Large intestine (tissue), 12 donors: ENCODE results near the gene SPRR2A. TPM values are rescaled to one million over a fixed set of nuclear protein-coding genes. Genes with fewer than 3 reads are reported as not detected.

ENCODE experiments used
- DNase-seq, 2 donors: peaks; one replicate each; pipeline versions ENCODE4 v3.0.0 to v3.0.0-alpha.2; 2013
- H3K27ac ChIP-seq: one replicate; pipeline ENCODE4 v1.5.1; 2013; ENCODE audit warnings: low read length
- H3K27me3 ChIP-seq: 2 replicates; pipeline ENCODE4 v1.6.1; 2013; ENCODE audit warnings: low read length; ENCODE audit not compliant: control insufficient read depth, insufficient read depth
- H3K36me3 ChIP-seq: 2 replicates; pipeline ENCODE4 v1.6.1; 2013; ENCODE audit warnings: low read length; ENCODE audit not compliant: control insufficient read depth, insufficient read depth
- H3K4me1 ChIP-seq: one replicate; pipeline ENCODE4 v1.6.1; 2013; ENCODE audit warnings: low read length; ENCODE audit not compliant: control insufficient read depth, insufficient read depth
- H3K4me3 ChIP-seq: one replicate; pipeline ENCODE4 v1.5.1; 2013; ENCODE audit warnings: low read length
- H3K9me3 ChIP-seq: one replicate; pipeline ENCODE4 v1.6.1; 2013; ENCODE audit warnings: mild to moderate bottlenecking, low read depth, low read length, moderate library complexity; ENCODE audit not compliant: control insufficient read depth
- WGBS: methylation state at CpG from one replicate; pipeline ENCODE4 v1.1.5; 2013; ENCODE audit warnings: low lambda C conversion rate; ENCODE audit not compliant: insufficient coverage; 5-methylcytosine and 5-hydroxymethylcytosine counted together
- long read RNA-seq, 11 donors: transcript quantifications; one replicate each; lab custom pipeline, GENCODE V29; 2026
- polyA plus RNA-seq: library from polyadenylated mRNA; unstranded; fragments of 120-200 nt; gene quantifications from one replicate; pipeline ENCODE4 v1.2.1, GENCODE V29; 2013

The SPRR2A gene
- polyA plus RNA-seq: not detected
- long read RNA-seq, donor 1: 0 reads
- long read RNA-seq, donor 2: 0 reads
- long read RNA-seq, donor 3: 0 reads
- long read RNA-seq, donor 4: 0 reads
- long read RNA-seq, donor 5: 0 reads
- long read RNA-seq, donor 6: 0 reads
- long read RNA-seq, donor 7: 0 reads
- long read RNA-seq, donor 8: 0 reads
- long read RNA-seq, donor 9: 0 reads
- long read RNA-seq, donor 10: 0 reads
- long read RNA-seq, donor 11: 0 reads

DNA sequence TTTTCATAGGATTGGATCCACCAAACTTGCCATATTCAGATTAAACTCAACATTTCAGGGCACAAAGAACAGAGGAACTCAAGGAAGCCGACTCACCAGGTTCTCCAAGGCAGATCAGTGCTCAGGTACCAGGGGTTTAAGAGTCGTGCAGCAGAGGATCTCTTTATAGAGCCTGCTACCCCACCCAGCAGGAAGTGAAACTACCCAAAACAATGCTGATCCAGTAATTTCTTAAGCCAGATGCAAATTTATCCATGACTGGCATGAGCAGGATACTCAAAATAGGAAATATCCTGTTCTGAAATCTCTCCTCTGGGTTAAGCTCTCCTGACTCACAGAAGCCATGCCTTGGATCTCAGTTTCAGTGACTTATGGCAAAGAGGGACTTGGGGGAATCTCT lies at the start of gene SPRR2A:
Gene SPRR2A, minus strand, starts transcription at position 138 of the 400 bp plus-strand sequence. CDS start 777 bp downstream, outside the sequence.
- H3K36me3 ChIP-seq: no peaks in the 10 kb centered on the region
- no peaks in the 10 kb centered on the region for H3K4me1 ChIP-seq
- no CpG with 5 or more reads among the region's 2 CpGs for WGBS
- H3K27ac ChIP-seq: no peak within 1 kb of the TSS
- no peaks in the 10 kb centered on the region for H3K9me3 ChIP-seq
- H3K27me3 ChIP-seq: no peaks in the 10 kb centered on the region
- no peak within 1 kb of the TSS for H3K4me3 ChIP-seq
- DNase-seq: no peak

- DNase-seq: no peak
- Histone ChIP-seq H3K36me3 (no peaks in the 10 kb centered on the region), H3K27ac (no peak overlapping the region), H3K9me3 (no peaks in the 10 kb centered on the region), H3K27me3 (no peaks in the 10 kb centered on the region), H3K4me3 (no peak overlapping the region), H3K4me1 (no peaks in the 10 kb centered on the region)
- WGBS: 87% methylated on average over 2 of the region's 5 CpGs
Measured at GRCh38 chr1:153100245-153100644, 42.9 kb upstream of the SPRR2A start.

- H3K27me3 ChIP-seq: no peaks in the 10 kb centered on the region
- no peaks in the 10 kb centered on the region for H3K36me3 ChIP-seq
- no peaks in the 10 kb centered on the region for H3K4me1 ChIP-seq
- no peak overlapping the region for H3K4me3 ChIP-seq
- no peak overlapping the region for H3K27ac ChIP-seq
- WGBS: 92% methylated on average over 5 of the region's 9 CpGs
- DNase-seq: no peak
- H3K9me3 ChIP-seq: no peaks in the 10 kb centered on the region
Measured at GRCh38 chr1:153099461-153100045, 42.2 kb upstream of the SPRR2A start.

DNA sequence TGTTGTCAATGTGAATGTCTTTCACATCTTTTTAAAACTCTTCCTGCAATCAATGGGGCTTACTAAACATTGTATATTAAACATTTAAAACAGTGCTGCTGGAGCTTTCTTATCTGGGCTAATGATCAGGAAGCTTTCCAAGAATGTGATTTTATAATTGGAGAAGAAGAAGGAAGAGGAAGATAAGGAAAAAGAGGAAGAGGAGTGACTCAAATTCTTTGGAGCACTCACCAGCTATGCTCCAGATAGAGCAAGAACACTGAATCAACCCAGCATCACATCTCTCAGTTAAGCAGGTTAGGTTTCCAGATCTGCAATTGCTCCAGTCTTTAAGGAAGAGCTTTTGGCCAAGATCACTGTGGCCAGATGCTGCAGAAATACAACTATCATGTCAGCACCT lies 38.5 kb upstream of the SPRR2A start:
- Histone ChIP-seq H3K4me3 (no peak overlapping the region), H3K27ac (no peak overlapping the region), H3K9me3 (no peaks in the 10 kb centered on the region), H3K36me3 (no peaks in the 10 kb centered on the region), H3K4me1 (no peaks in the 10 kb centered on the region), H3K27me3 (no peaks in the 10 kb centered on the region)
- no peak for DNase-seq

GRCh38 chr1:153094426-153094825 lies 37.1 kb upstream of the SPRR2A start, which contains the start of gene SPRR2E:
Gene SPRR2E, minus strand, starts transcription at chr1:153094526. Its CDS starts 775 bp downstream, at chr1:153093751.
- H3K9me3 ChIP-seq: no peaks in the 10 kb centered on the region
- H3K4me3 ChIP-seq: no peak within 1 kb of the TSS
- H3K4me1 ChIP-seq: no peaks in the 10 kb centered on the region
- no peaks in the 10 kb centered on the region for H3K36me3 ChIP-seq
- no peaks in the 10 kb centered on the region for H3K27me3 ChIP-seq
- H3K27ac ChIP-seq: no peak within 1 kb of the TSS
- no peak for DNase-seq

- H3K9me3 ChIP-seq: no peaks in the 10 kb centered on the region
- no peak overlapping the region for H3K27ac ChIP-seq
- no peaks in the 10 kb centered on the region for H3K36me3 ChIP-seq
- no peak for DNase-seq
- no peaks in the 10 kb centered on the region for H3K4me1 ChIP-seq
- no peak overlapping the region for H3K4me3 ChIP-seq
- H3K27me3 ChIP-seq: no peaks in the 10 kb centered on the region
- no CpG with 5 or more reads among the region's 1 CpG for WGBS
Measured at GRCh38 chr1:153087652-153088051, 30.3 kb upstream of the SPRR2A start.

GRCh38 chr1:153081736-153082135 lies 24.4 kb upstream of the SPRR2A start:
- no peaks in the 10 kb centered on the region for H3K36me3 ChIP-seq
- no peak for DNase-seq
- H3K27me3 ChIP-seq: no peaks in the 10 kb centered on the region
- H3K4me1 ChIP-seq: no peaks in the 10 kb centered on the region
- WGBS: 100% methylated on average over 1 of the region's 3 CpGs
- H3K27ac ChIP-seq: no peak overlapping the region
- no peak overlapping the region for H3K4me3 ChIP-seq
- H3K9me3 ChIP-seq: no peaks in the 10 kb centered on the region

DNA sequence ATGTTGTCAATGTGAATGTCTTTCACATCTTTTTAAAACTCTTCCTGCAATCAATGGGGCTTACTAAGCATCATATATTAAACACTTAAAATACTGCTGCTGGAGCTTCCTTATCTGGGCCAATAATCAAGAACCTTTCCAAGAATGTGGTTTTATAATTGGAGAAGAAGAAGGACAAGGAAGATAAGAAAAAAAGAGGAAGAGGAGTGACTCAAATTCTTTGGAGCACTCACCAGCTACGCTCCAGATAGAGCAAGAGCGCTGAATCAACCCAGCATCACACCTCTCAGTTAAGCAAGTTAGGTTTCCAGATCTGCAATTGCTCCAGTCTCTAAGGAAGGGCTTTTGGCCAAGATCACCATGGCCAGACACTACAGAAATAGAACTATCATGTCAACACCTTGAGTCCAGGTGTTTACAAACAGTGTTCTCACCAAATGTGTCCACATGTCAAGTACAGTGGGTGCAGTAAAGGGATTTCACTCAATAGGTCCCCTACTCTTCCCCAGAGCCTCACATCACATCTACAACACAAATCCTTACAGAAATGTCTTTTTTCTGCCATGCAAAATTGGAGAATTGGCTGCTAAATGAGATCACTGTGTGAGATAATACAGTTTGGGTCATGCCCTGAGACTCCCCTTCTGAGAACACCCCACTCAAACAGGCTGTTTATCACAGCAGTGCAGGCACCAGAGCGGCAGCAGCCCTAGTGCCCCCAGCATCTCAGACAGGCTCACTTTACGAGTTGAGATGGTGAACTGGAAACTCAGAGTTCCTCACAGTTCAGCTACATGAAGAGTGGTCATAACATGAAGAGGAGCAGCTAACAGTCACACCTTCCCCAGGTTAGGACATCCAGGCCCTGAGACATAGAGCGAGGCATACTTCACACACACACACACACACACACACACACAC lies 15.8 kb upstream of the SPRR2A start:
- Histone ChIP-seq H3K27ac (no peak overlapping the region), H3K4me1 (no peaks in the 10 kb centered on the region), H3K27me3 (no peaks in the 10 kb centered on the region), H3K4me3 (no peak overlapping the region), H3K9me3 (no peaks in the 10 kb centered on the region), H3K36me3 (no peaks in the 10 kb centered on the region)
- no CpG with 5 or more reads among the region's 5 CpGs for WGBS
- DNase-seq: no peak

- H3K4me1 ChIP-seq: no peaks in the 10 kb centered on the region
- H3K27ac ChIP-seq: no peak within 1 kb of the TSS
- no peaks in the 10 kb centered on the region for H3K9me3 ChIP-seq
- no peaks in the 10 kb centered on the region for H3K27me3 ChIP-seq
- no peak within 1 kb of the TSS for H3K4me3 ChIP-seq
- DNase-seq: no peak
- no CpG with 5 or more reads among the region's 2 CpGs for WGBS
- no peaks in the 10 kb centered on the region for H3K36me3 ChIP-seq
Measured at GRCh38 chr1:153071511-153071910, 14.2 kb upstream of the SPRR2A start, which contains the start of gene SPRR2B. Gene SPRR2B, minus strand, starts transcription at chr1:153071611. Its CDS starts 772 bp downstream, at chr1:153070839.

DNA sequence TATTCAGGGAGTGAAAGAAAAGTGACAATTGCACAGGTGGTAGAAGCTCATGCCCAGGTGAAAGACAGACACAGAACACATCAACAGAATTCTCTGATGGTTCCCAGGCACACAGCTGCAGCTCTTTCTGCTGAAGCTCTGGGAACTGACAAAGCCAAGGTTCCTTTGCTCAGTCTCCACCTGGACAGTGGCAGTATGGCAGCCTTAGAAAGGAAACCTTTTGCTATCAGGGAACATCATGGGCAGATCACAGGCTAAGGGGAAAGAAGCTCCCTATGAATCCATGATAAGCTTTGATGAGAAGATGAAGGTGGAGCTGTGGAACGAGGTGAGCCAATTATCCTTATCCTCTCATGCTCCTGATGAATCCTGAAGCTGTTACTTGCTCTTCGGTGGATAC lies 12.9 kb upstream of the SPRR2A start:
- no peak overlapping the region for H3K4me3 ChIP-seq
- no peaks in the 10 kb centered on the region for H3K36me3 ChIP-seq
- no peaks in the 10 kb centered on the region for H3K4me1 ChIP-seq
- DNase-seq: no peak
- no CpG with 5 or more reads among the region's 2 CpGs for WGBS
- no peaks in the 10 kb centered on the region for H3K27me3 ChIP-seq
- H3K27ac ChIP-seq: no peak overlapping the region
- no peaks in the 10 kb centered on the region for H3K9me3 ChIP-seq
